Lower lobe of right lung (tissue), 2 donors: ENCODE results near the gene SIDT1. TPM values are rescaled to one million over a fixed set of nuclear protein-coding genes. Genes with fewer than 3 reads are reported as not detected.

ENCODE experiments used
- ATAC-seq, 2 donors: fragments of 200-7000 bp; cut with Tn5 transposase; one replicate each; pipeline ENCODE4 v1.9.1; 2020 to 2022; ENCODE audit warnings: mild to moderate bottlenecking in 2 of 2, moderate library complexity in 2 of 2
- DNase-seq: peaks from one replicate; pipeline ENCODE4 v3.0.0-alpha.2; 2020
- H3K27ac ChIP-seq: fragments of 200-600 bp; one replicate; pipeline ENCODE4 v1.8.0; 2022
- H3K27me3 ChIP-seq: fragments of 200-600 bp; one replicate; pipeline ENCODE4 v1.8.0; 2022; ENCODE audit warnings: low read depth
- H3K36me3 ChIP-seq: fragments of 200-600 bp; one replicate; pipeline ENCODE4 v1.8.0; 2022; ENCODE audit warnings: mild to moderate bottlenecking
- H3K4me1 ChIP-seq: fragments of 200-600 bp; one replicate; pipeline ENCODE4 v1.8.0; 2022
- H3K4me3 ChIP-seq: fragments of 200-600 bp; one replicate; pipeline ENCODE4 v1.8.0; 2022; ENCODE audit warnings: mild to moderate bottlenecking
- H3K9me3 ChIP-seq: fragments of 200-600 bp; one replicate; pipeline ENCODE4 v1.8.0; 2022
- CTCF ChIP-seq: fragments of 200-600 bp; IDR thresholded peaks from one replicate; pipeline ENCODE4 v1.8.0; 2022; ENCODE audit warnings: antibody characterized with exemption, mild to moderate bottlenecking
- intact Hi-C: fragments of 100-400 bp; cut with DNase I; formaldehyde crosslinking; loops from one replicate; pipeline ENCODE4 v1.11.0; 2022
- total RNA-seq: library from RNA; stranded (reverse); fragmentation: NEBNext Ultra II Directional; extraction: Animal tissue kit (Norgen Biotek cat#: 25700); gene quantifications from one replicate; pipeline ENCODE4 v1.2.1, GENCODE V29; 2021
- donor health status: DM: no; HTN: yes; CAD: no; lungs with severe emphysema.

The SIDT1 gene
- total RNA-seq, 1 donor from 2014 or later = 5.3 TPM

DNA sequence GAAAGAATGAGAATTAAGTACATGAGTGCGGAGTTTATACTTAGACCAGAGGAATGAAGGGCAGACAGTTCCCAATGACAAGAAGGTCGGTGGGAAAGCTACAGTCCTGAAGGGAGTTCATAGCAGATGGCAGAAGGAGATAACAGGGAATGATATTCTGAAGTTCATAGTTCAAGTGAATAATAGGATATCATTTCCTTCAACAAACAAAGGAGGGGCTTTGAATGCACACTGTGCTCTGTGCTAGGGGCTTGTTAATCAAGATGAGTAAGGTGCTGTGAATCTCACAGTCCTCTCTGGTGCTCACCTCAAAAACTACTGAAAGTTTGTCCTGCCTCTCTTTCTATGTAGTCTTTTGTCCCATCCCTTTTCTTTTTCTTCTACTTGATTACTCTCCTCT is 41.9 kb downstream of the SIDT1 start:
- H3K9me3 ChIP-seq = no peaks in the 10 kb centered on the region
- H3K36me3 ChIP-seq = no peaks in the 10 kb centered on the region
- no peak overlapping the region for H3K27ac ChIP-seq
- ATAC-seq (no peak), DNase-seq (no peak)
- no peak for TF ChIP-seq CTCF
- intact Hi-C loops = no loop called here
- no peak overlapping the region for H3K4me3 ChIP-seq
- no peaks in the 10 kb centered on the region for H3K4me1 ChIP-seq
- H3K27me3 ChIP-seq = no peaks in the 10 kb centered on the region

DNA sequence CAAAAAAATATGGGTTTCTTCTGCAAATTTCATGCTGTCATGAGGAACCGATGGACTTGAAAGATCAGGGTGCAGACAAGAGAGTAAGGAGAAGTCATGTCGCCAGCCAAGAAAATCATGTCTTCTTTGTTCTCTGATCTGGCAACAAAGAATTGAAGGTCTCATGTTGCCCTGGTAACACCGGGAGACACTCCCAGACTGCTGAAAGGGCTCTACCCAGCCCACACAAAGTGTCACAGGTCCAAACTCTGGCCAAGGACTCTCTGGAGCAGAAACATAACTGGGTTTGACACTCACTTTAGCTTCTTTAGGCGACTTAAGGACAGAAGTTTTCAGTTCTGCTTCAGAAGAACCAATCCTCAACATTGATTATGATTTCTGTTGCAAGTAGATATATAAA is 42.9 kb downstream of the SIDT1 start:
- Histone ChIP-seq H3K4me1 (no peaks in the 10 kb centered on the region), H3K36me3 (no peaks in the 10 kb centered on the region), H3K27me3 (no peaks in the 10 kb centered on the region), H3K4me3 (no peak overlapping the region), H3K27ac (no peak overlapping the region), H3K9me3 (no peaks in the 10 kb centered on the region)
- ATAC-seq = no peak
- TF ChIP-seq CTCF = no peak
- intact Hi-C loops = no loop called here
- DNase-seq = no peak

GRCh38 chr3:113585228-113585627 is 52.9 kb downstream of the SIDT1 start:
- Histone ChIP-seq H3K36me3 (no peaks in the 10 kb centered on the region), H3K27ac (no peak overlapping the region), H3K9me3 (no peaks in the 10 kb centered on the region), H3K4me1 (no peaks in the 10 kb centered on the region), H3K27me3 (no peaks in the 10 kb centered on the region), H3K4me3 (no peak overlapping the region)
- intact Hi-C loops = no loop called here
- no peak for ATAC-seq
- DNase-seq = no peak
- TF ChIP-seq CTCF = no peak

GRCh38 chr3:113585720-113586119 is 53.4 kb downstream of the SIDT1 start:
- Histone ChIP-seq H3K27me3 (no peaks in the 10 kb centered on the region), H3K36me3 (no peaks in the 10 kb centered on the region), H3K4me1 (no peaks in the 10 kb centered on the region), H3K9me3 (no peaks in the 10 kb centered on the region), H3K4me3 (no peak overlapping the region), H3K27ac (no peak overlapping the region)
- no peak for ATAC-seq
- intact Hi-C loops = no loop called here
- TF ChIP-seq CTCF = no peak
- no peak for DNase-seq

- Histone ChIP-seq H3K4me1 (no peaks in the 10 kb centered on the region), H3K9me3 (no peaks in the 10 kb centered on the region), H3K36me3 (no peaks in the 10 kb centered on the region), H3K4me3 (no peak overlapping the region), H3K27me3 (no peaks in the 10 kb centered on the region), H3K27ac (no peak overlapping the region)
- ATAC-seq (no peak), DNase-seq (no peak)
- intact Hi-C loops = no loop called here
- TF ChIP-seq CTCF = no peak
Observed at GRCh38 chr3:113588806-113589205, 56.5 kb downstream of the SIDT1 start.

- no peak overlapping the region for H3K27ac ChIP-seq
- no peak overlapping the region for H3K4me3 ChIP-seq
- no peaks in the 10 kb centered on the region for H3K27me3 ChIP-seq
- intact Hi-C loops = no loop called here
- H3K9me3 ChIP-seq = no peaks in the 10 kb centered on the region
- no peak for ATAC-seq
- H3K36me3 ChIP-seq = no peaks in the 10 kb centered on the region
- TF ChIP-seq CTCF = no peak
- H3K4me1 ChIP-seq = no peaks in the 10 kb centered on the region
- DNase-seq = no peak
Observed at GRCh38 chr3:113589971-113590370, 57.6 kb downstream of the SIDT1 start.
